GM19328 (cell line): ENCODE results near the gene OAS2.

Experiments
- ATAC-seq: cut with Tn5 transposase; IDR thresholded peaks from one replicate; pipeline ENCODE4 v1.9.1; 2021; ENCODE audit warnings: mild to moderate bottlenecking, moderate library complexity; ENCODE audit not compliant: unreplicated experiment

OAS2 gene

DNA sequence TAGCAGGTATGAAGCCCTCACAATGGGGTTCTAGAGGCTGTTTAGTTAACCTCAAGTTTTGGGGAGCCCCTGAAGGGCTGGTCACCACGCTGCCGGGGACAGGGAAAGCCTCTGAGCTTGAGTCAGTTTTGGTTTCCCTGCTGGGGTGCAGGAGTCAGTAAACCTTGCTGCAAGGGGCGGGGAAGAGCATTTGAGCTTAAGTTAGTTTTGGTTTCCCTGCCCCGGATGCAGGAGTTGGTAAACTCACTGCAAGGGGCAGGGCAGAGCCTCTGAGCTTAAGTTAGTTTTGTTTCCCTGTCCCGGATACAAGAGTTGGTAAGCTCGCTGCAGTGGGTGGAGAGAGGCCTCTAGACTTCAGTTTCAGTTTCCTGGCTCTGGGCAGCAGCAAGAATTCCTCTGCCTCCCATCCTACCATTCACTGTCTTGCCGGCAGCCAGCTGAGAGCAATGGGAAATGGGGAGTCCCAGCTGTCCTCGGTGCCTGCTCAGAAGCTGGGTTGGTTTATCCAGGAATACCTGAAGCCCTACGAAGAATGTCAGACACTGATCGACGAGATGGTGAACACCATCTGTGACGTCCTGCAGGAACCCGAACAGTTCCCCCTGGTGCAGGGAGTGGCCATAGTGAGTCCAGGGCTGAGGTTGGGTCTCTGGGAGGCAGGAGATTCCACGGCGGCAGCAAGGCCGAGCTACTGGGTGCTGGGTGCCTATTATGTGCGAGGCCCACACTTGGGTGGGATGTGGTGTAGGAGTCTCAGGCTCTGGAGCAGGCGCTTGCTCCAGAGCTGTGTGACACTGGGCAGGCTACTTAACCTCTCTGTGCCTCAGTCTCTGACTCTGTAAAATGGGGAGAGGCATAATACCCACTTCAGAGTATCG is at the start of gene OAS2:
OAS2 (plus strand) TSS at position 357 of the 878 bp plus-strand sequence; CDS start at position 447, 90 bp downstream.
- peak; percentile 82 for ATAC-seq

GRCh38 chr12:112928978-112929377 is 49.3 kb upstream of the OAS2 start:
- no peak for ATAC-seq

- no peak for ATAC-seq
Measured at GRCh38 chr12:112929715-112930114, 48.6 kb upstream of the OAS2 start.

GRCh38 chr12:112930350-112930749 is 48.0 kb upstream of the OAS2 start:
- ATAC-seq = no peak

DNA sequence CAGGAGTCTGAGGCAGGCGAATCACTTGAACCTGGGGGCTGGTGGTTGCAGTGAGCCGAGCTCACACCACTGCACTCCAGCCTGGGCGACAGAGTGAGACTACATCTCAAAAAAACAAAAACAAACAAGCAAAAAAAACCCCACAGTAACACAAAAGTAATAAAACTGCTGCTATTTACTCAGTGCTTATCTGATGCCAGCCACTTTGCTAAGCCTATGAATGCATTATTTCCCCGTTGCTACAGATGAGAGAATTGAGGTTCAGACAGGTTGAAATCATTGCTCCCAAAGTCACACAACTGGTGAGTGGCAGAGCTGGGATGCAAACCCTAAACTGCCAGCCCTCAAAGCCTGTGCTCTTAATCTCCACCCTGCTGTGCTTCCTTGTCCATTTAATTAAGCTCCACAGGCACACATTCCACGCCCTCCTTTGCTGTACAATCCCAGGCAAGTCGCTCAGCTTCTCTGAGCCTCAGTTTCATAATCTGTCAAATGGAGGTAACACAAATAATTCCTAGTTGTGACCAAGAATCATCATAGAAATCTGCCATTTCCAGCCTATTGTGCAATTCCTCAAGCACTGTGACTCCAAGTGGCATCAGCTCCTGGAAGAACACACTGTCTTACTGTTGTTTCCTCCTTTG is 45.7 kb upstream of the OAS2 start:
- ATAC-seq = no peak

GRCh38 chr12:112933129-112933505 is 45.2 kb upstream of the OAS2 start:
- no peak for ATAC-seq

GRCh38 chr12:112936264-112936663 is 42.1 kb upstream of the OAS2 start:
- no peak for ATAC-seq

- ATAC-seq = no peak
Measured at GRCh38 chr12:112936927-112937326, 41.4 kb upstream of the OAS2 start.

- no peak for ATAC-seq
Measured at GRCh38 chr12:112937741-112938719, 40.3 kb upstream of the OAS2 start, which contains the start of gene OAS3. Gene OAS3 (plus strand): TSS chr12:112938474. CDS start chr12:112938531, 57 bp downstream.

GRCh38 chr12:112938751-112939150 is 39.6 kb upstream of the OAS2 start:
- ATAC-seq = no peak

DNA sequence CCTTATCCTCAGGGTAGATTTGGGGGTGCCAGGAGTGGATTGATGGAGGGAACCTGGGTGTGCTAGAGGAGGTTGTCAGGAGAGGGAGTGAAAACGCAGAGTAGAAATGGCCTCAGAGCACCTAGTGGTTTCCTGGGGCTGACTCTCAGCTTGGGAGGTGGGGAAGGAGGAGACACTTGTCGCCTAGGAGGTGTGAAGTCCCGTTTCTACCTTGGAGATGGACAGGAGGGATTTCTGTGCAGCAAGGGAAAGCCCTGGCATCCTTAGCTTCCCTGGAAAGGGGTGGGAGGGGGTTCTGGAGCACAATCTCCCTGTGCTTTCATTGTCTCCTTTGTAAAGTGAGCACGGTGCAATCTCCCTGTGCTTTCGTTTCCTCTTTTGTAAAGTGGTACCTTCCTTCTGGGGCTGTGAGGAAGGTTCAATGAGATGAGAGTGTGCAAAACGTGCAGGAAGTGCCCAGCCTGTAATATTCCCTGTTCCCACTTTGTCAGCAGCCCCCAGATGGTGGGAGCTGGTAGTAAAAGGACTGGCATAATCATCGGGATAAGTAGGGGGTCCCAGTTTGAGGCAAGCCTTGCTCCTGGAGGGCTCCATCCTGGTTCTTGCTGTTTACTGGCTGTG is 38.4 kb upstream of the OAS2 start:
- peak; percentile 56 for ATAC-seq

DNA sequence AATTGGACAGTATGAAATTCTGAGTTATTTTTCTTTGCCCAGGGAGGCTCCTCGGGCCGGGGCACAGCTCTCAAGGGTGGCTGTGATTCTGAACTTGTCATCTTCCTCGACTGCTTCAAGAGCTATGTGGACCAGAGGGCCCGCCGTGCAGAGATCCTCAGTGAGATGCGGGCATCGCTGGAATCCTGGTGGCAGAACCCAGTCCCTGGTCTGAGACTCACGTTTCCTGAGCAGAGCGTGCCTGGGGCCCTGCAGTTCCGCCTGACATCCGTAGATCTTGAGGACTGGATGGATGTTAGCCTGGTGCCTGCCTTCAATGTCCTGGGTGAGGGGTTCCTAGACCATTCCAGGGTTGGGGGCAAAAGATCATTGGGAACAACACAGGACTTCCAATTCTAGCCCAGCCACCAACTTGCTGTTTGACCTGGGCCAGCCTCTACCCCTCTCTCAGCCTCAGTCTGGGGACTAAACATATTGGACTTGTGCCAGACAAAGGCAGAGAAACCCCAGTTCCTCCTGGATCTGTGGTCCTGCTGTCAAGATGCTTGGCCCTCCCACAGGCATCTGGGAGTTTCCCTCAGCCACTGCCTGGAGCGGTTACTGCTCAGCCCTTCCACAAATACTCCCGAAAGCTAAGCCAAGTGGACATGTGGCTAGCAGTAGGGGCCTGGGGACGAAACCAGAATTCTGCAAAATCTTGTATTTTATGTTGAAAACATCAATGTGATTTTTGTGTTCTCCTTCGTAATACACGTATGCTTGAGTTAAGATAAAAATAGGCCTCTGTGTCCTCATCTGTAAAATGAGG is 36.6 kb upstream of the OAS2 start:
- no peak for ATAC-seq

DNA sequence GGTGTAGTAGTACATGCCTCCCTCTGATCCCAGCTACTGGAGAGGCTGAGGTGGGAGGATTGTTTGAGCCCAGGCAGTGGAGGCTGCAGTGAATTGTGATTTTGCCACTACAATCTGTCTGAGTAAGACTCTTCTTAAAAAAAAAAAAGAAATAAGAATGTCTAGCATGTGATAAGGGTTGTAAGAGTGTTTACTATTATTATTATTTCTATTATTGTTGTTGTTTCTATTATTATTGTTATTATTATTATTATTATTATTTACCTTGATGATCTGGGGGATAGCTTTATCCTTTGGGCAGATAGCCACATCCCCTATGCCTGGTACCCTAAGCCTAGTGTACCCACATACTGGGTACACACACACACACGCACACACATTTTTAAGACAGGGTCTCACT is 35.7 kb upstream of the OAS2 start:
- ATAC-seq = no peak

- ATAC-seq = no peak
Measured at GRCh38 chr12:112944024-112944690, 34.2 kb upstream of the OAS2 start.

GRCh38 chr12:112945515-112945914 is 32.8 kb upstream of the OAS2 start:
- ATAC-seq = no peak

GRCh38 chr12:112946236-112947000 is 31.9 kb upstream of the OAS2 start:
- ATAC-seq = no peak

DNA sequence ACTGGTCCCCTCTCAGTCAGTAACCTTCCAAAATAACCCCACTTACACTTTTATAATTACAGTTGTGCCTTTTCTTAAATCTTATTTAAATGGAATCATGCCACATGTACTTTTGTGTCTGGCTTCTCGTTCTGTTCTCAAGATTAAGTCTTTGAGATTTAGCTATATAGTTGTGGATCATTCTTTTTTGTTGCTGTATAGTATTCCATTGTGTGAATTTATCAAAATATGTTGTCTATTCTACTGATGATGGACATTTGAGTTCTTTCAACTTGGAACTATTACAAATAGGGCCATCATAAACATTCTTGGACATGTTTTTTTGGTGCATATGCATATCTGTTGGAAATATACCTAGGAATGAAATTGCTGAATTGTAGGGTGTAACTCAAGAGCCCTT is 31.0 kb upstream of the OAS2 start:
- ATAC-seq = no peak

DNA sequence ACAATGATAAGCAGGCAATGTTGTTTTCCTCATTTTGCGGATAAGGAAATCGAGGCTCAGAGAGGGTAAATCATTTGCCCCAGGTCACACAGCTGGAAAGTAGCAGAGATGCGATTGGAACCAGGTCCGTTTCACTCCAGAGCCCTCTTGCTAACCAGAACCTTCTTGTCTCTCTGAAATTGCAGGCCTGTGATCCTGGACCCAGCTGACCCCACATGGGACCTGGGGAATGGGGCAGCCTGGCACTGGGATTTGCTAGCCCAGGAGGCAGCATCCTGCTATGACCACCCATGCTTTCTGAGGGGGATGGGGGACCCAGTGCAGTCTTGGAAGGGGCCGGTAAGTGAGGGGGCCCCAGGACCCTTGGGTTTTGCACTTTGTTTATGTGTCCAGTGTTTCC is 30.6 kb upstream of the OAS2 start:
- ATAC-seq = no peak
